Measurements from ENCODE around the gene RAB8A. TPM values are rescaled to one million over a fixed set of nuclear protein-coding genes. Genes with fewer than 3 reads are reported as not detected.
"Not testable (repeated sequence)": the region's sequence is repeated elsewhere in the genome, so short reads cannot be mapped to it uniquely, and the experiment has no call there.

Gene RAB8A
- total RNA-seq, 1 experiment from 2014 or later = 79.1 TPM

- no peak for DNase-seq (ENCODE audit: low read depth)
Measured at GRCh38 chr19:16170134-16170533, 58.4 kb downstream of the RAB8A start.

- DNase-seq (ENCODE audit: low read depth) = no peak
Measured at GRCh38 chr19:16175954-16176353, 64.3 kb downstream of the RAB8A start.

- not testable (repeated sequence) for DNase-seq (ENCODE audit: low read depth)
Measured at GRCh38 chr19:16178866-16179265, 67.2 kb downstream of the RAB8A start.

- peak; percentile 71 for DNase-seq (ENCODE audit: low read depth)
Measured at GRCh38 chr19:16180611-16181010, 68.9 kb downstream of the RAB8A start.

Other genes with a start within 250 kb of the RAB8A start
- 0.30 and 0.63 TPM in 2 replicates for gene CYP4F2, start 213.8 kb upstream of the RAB8A start, total RNA-seq (2014; rRNA removed; shearing (Covaris generic))
- gene CYP4F11, start 177.4 kb upstream of the RAB8A start, total RNA-seq (2014; rRNA removed; shearing (Covaris generic)) = 0.03 TPM in 1 of 2 replicates, not detected in the other
- gene OR10H4, start 162.9 kb upstream of the RAB8A start, total RNA-seq (2014; rRNA removed; shearing (Covaris generic)) = not detected in 2 replicates
- gene TPM4, start 35.4 kb upstream of the RAB8A start, total RNA-seq (2014; rRNA removed; shearing (Covaris generic)) = 473 and 509 TPM in 2 replicates
- not detected in 2 replicates for gene HSH2D, start 31.8 kb downstream of the RAB8A start, total RNA-seq (2014; rRNA removed; shearing (Covaris generic))
- gene CIB3, start 61.6 kb downstream of the RAB8A start, total RNA-seq (2014; rRNA removed; shearing (Covaris generic)) = not detected in 2 replicates
- gene FAM32A, start 73.5 kb downstream of the RAB8A start, total RNA-seq (2014; rRNA removed; shearing (Covaris generic)) = 179 TPM in 2 replicates
- 137 and 138 TPM in 2 replicates for gene AP1M1, start 86.0 kb downstream of the RAB8A start, total RNA-seq (2014; rRNA removed; shearing (Covaris generic))
- 15.6 and 37.9 TPM in 2 replicates for gene KLF2, start 212.9 kb downstream of the RAB8A start, total RNA-seq (2014; rRNA removed; shearing (Covaris generic))